Esophagus muscularis mucosa (tissue), 3 donors: Measurements from ENCODE around the gene XPNPEP2.

Experiments
- CTCF ChIP-seq, 3 experiments: fragments of 200-600 bp in 2 of 3; fragments of 450-650 bp in 1 of 3; sonication (generic) in 2 of 3; IDR thresholded peaks; one replicate each; pipeline ENCODE4 v1.5.1; 2017 to 2019; ENCODE audit warnings: antibody characterized with exemption in 3 of 3, mild to moderate bottlenecking in 2 of 3, moderate library complexity in 1 of 3
- POLR2A ChIP-seq: fragments of 450-650 bp; IDR thresholded peaks from one replicate; pipeline ENCODE4 v1.6.1; 2017; ENCODE audit warnings: antibody characterized with exemption, moderate library complexity, mild to moderate bottlenecking, low read depth

DNA sequence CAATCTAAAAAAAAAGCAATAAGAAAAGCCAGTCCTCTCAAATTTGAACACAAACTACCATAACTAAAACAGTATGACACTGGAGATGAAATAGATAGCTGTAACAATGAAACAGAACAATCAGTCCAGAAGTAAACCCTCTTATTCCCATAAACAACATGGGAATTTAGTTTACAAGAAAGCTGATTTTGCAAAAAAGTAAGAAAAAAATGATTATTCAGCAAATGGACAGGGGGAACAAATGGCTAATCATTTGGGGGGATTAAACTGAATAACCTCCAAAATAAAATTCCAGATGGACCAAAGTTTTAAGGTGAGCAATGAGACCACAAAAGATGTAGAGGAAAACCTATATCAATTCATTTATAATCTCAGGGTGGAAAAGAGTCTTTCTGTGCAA is 24.9 kb downstream of the XPNPEP2 start:
- TF ChIP-seq POLR2A, result no peak
- TF ChIP-seq CTCF (IDR thresholded peaks at IDR 0.05), result no peak
